ENCODE data around the gene SOX8.
"Not testable (repeated sequence)": the region's sequence is repeated elsewhere in the genome, so short reads cannot be mapped to it uniquely, and the experiment has no call there.

SOX8 gene

DNA sequence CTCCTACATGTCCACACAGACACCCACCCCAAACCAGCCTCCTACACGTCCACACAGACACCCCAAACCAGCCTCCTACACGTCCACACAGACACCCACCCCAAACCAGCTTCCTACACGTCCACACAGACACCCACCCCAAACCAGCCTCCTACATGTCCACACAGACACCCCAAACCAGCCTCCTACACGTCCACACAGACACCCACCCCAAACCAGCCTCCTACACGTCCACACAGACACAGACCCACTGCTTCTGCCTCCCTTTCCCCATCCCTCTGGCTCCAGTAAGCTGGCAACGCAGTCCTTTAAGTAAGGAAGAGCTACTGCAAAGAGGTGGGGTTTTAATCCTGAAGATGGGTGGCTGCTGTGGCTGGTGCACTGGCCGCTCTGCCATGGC, 27.8 kb upstream of the SOX8 start:
- not testable (repeated sequence) for DNase-seq (ENCODE audit: low read depth in 2 of 2)

DNA sequence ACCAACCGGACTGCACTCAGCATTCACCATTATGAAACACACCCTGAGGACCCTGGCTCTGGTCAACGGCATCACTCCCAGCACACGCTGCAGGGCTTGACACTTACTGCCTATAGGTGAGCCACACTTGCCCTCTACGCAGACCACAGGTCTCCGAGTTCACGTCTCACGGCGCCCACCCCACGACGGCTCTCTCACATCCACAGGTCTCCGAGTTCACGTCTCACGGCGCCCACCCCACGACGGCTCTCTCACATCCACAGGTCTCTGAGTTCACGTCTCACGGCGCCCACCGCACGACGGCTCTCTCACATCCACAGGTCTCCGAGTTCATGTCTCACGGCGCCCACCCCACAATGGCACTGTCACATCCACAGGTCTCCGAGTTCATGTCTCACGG, 25.8 kb upstream of the SOX8 start:
- not testable (repeated sequence) for DNase-seq (ENCODE audit: low read depth in 2 of 2)

DNA sequence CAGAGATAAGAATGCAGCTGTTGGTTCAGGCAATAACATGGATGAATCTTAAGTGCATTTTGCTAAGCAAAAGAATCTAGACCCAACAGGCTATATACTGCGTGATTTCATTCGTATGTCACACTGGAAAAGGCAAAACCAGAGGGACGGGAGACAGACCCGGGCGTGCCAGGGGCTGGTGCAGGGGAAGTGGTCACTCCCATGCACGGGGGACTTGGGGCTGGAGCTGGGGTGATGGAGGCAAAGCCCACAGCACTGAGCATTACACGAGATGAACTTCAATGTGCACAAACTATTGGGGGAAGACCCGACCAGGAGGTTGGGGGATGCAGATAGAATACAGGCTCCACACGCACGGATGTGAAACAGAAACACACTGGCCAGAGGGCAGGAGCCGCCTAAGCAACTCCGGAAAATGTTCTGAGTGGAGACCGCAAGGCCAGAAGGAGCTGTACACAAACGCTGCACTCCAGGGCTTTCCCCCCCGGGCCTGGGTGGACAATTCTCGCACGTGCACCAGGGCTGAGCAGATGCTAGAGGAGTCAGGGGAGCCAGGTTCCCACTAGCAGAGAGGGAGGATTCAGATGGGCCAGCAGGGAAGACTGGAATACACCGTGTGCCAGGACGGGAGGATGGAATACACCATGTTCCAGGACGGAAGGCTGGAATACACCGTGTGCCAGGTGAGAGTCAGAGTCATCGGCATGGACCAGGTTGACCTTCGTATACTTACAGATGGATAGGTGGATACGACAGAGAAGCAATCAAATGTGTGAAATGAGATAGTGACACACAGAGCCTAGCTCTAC, 22.1 kb upstream of the SOX8 start:
- no peak for DNase-seq (ENCODE audit: low read depth in 2 of 2)

DNA sequence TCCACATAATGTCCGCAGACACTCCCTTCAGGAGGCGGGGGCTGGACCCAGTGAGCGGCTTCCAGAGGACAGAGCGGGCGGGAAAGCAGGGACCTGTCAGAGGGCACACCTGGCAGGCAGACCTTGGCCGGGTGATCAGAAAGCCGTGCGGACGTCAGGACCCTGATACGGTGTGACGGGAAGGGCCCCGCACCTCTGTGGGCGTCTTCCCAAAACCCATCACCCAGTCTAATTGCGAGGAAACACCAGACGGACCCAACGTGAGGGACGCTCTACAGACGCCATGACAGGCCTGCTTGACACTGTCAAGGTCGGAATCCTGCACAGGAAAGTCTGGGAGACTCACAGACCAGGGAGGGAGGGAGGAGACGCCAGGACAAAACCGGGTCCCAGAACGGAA, 19.2 kb upstream of the SOX8 start:
- DNase-seq (ENCODE audit: low read depth in 2 of 2), result no peak

DNA sequence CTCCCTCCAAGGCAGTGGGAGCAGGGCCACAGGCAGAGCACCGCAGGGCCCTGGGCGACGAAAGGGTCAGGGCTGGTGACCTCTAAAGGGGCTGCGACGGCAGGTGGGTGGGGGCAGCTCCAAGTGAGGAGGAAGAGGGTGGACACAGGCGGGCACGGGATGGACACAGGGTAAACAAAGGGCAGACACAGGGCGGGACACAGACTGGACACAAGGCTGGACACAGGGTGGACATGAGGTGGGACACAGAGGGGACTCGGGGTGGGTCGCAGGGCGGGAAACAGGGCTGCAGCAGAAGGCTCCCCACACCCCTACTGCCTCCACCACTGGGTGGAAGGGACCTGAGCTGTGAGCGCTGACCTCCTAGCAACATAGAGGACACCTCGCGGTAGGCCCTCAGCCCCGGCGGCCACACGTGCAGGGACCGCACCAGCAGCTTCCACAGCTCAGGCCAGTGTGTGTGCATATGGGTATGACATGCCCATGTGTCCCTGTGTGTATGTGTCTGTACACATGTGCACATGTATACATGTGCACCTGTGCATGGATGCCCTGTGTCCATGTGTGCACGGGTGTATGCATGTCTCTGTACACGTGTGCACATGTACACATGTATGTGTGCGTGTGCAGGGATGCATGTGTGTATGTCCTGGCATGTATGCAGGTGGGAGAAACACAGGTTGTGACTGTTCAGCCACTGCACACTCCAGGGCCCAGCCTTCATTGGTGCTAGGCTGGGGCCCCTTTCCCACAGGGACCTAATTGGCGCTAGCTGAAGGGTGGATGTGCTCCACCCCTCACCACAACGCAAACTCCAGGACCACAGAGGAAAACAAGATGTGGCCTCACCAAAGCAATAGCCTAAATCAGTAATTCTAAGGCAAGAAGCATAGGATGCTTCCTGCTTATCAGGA, 18.4 kb upstream of the SOX8 start:
- DNase-seq (ENCODE audit: low read depth in 2 of 2), result no peak

DNA sequence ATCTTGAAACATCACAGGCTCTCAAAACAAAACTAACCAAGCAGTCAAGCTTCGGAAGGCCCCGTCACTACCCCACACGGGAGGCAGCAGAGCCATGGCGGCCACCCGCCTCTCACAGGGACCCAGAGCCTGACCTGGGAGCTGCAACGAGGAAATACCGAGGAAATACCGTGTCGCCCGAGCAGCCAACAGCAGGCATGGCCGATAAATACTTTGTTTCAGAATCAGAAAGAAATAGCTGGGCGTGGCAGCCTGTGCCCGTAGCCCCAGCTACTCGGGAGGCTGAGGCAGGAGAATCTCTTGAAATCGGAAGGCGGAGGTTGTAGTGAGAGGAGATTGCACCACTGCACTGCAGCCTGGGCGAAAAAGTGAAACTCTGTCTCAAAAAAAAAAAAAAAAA, 17.7 kb upstream of the SOX8 start:
- DNase-seq (ENCODE audit: low read depth in 2 of 2), result no peak

DNA sequence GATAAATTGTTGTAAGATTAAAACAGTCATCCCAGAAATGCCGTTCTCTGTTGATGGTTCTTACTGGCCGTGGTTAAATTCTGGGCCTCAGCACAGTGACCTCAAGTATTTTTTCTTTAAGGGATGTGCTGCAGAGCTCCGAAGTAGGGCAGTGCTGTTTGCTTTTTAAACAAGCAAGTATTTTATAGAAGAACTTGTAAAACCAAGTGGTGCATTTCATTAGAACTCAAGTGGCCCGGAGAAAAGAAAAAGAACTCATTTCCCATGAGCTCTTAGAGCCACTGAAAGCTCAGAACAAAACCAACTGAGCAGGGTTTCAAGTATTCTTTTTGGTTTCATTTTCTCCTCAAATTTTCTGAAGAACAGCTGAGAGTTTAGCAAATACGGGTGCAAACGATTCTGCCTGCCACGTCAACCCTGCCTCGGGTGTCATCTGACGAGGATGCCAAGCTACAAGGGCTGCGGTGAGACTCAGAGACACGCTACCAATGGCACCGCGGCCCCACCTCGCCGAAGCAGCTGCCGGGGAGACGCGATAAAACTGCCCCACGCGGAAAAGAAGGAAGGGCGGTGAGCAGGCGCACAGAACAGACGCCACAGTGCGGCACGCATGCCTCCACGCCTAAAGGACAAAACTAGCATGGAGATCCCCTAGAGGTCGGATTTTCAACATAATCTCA, 17.1 kb upstream of the SOX8 start:
- DNase-seq (ENCODE audit: low read depth in 2 of 2), result no peak

DNA sequence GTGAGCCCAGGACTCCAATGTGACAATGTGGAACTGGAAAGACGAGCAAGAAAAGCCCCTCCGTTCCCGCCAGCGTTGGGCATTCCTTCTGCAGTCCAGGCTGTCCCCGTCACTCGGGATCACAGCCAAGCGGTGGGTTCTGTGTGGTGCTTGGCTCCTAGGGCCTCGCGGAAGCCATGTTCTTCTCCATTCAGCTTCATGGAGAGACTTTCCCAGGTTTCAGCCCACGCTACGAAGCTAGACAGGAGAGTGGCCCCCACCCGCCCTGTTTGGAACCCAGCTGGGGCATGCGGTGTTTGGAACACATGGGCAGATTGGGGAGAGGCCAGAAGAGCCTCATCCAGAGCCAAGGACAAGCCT, 16.6 kb upstream of the SOX8 start:
- DNase-seq (ENCODE audit: low read depth in 2 of 2), result no peak

DNA sequence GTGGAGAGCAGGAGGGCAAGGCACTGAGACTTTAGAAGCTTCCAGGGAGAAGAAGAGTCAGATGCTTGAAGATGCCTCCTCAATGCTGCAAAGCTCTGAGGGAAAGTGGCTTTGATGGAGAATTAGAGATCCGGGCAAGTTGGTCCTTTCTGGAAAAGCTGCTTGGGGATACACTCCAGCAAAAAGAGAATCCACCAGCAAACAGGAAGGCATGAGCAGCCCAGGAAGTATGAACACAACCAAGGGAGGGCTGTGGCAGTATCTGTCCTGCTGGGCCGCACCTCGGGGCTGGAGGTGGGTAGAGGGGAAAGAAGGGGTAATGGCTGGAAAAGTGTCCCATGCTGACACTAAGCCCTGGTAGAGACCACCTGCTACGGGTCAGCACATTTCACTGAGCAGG, 16.1 kb upstream of the SOX8 start:
- no peak for DNase-seq (ENCODE audit: low read depth in 2 of 2)

DNA sequence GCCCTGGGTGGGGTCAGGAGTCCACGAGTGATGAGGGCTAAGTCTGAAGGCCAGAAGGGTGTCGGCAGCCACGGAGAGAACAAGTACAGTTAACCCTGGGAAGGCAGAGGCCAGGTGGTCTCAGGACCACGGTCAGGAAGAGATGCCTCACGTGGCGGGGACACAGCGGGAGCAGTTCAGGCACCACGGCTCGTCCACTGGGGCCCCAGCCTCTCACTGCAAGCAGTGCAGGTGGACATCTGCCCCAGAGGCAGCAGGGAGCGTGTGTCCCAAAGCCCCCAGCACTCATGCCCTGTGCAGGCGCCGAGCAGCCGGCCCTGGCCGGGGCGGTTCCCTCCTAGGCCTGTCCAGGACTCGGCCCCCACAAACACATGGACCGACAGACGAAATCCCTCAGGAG, 15.5 kb upstream of the SOX8 start:
- no peak for DNase-seq (ENCODE audit: low read depth in 2 of 2)

DNA sequence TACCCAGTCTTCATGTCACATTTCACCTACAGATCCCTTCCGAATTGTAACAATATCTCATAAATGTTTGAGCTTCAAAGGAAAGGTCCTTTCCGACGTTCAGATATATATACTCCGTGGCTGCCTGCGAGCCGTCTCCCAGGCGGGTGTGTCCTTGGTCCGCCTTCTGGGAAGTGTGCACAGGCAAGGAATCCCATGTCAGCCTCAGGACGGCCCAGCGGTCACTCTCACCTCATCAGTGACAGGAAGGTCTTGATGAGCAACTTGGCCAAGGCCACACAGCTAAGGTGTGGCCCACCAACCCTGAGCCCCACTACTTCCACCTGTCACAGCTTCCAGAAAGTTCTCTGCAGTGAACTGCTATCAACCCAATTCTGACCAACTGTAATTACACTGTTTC, 15.1 kb upstream of the SOX8 start:
- DNase-seq (ENCODE audit: low read depth in 2 of 2), result no peak

DNA sequence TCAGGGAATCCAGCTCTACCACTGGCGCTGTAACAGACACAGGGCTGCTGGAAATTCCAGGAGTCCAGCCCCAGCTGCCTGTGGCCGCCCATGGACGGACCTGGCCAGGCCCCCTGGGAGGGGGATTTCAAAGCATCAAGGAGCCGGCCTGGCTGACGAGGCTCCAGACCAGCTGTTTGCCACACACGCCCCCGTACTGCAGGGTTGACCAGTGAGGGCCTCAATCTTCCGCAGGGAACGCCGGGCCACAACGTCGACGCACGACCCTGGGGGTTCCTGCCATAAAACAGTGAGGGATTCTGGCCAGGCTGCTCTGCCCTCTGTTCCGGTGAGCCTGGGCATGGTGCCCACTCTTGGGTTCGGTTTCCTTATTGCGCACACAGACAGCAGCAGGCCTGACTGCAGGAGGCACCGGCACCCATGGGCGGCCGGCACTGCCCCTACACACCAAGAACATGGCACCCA, 14.5 kb upstream of the SOX8 start:
- no peak for DNase-seq (ENCODE audit: low read depth in 2 of 2)

DNA sequence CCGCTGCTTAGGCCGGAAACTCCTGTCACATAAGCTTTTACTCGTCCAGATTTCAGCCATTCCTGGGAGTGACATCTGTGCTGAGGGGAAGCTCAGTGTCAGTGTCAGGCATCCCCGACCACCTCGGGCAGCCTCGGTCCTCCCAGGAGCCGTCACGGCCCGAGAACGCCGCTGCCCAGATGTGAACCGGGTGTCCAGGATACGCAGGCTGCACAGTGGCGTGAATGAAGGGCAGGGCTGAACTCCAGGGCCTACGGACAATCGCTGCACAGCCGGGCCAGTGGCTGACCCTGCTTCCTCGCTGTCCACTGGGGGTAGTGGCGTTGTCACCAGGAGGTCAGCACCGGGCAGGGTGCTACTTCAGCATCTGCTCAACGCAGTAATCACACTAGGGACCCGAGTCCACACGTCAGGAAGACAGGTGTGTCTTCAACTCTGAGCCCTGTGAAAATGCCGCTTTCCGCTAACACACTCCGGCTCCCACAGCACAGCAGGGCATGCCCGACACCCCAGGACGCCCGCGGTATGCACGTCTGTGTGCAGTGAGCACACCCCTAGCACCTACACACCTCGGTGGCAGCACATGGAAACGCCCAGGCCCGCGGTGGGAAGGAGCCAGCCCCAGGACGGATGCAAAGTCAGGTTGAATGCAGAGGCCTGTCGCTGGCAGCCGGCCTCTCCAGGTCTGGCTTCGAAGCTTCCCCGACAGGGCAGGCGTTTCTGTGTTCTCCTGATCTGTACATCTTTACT, 13.8 kb upstream of the SOX8 start:
- DNase-seq (ENCODE audit: low read depth in 2 of 2), result no peak

DNA sequence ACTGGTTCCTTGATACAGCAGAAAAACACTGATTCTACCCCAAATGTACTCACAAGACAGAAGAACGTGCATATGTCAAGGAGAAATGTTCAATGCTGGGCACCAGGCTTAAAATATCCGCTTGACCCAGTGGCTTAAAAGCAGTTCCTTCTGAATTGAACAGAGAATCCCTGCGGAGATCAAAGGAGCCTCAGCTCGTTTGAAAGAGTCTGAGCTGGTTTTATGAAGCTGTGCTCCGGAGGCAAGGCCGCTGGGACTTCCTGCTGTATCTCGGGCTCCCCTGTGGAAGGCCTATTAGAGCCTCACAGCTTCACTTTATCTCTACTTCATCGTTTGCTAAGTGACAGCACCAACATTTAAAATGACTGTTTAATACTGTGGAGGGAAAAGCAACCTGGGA, 12.9 kb upstream of the SOX8 start:
- no peak for DNase-seq (ENCODE audit: low read depth in 2 of 2)

DNA sequence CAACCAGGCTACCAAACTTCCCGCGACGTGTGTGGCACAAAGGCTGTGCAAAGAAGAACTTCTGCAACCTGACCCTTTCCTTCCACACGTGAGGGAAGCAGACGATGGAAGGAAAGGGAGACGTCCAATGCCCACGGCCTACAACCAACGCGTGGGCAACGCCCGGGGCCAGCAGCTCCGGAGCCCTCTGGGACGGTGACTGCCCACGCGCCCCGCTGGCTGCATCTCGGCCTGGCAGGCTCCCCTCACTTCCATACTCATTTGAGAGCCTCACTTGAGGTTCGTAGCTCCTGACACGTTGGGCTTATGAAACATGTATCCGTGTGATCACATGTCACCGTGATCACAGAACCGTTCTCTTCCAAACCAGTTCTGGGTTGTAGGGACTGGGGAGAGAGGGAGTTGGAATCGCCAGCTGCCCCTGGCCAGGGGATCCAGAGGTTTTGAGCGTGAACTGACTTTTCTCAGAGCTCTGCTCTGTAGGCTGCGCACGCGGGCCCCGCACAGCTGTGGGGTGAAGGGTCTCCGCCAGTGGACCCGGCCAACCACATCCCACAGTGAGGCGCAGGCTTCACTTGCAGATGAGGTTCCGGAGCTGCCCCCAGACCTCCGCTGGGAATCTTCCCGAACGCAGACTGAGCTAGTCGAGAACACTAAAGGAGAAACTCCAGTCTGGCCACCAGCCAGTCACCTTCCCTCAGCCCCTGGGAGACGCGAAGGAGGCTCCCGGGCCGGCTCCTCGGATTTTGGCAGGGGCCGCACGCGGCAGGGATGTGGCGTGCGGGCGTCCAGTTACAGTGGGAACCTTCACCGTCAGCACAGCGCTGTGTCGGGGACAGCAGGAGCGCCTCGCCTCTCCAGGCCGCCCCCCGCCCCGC, 11.8 kb upstream of the SOX8 start:
- DNase-seq (ENCODE audit: low read depth in 2 of 2), result no peak

DNA sequence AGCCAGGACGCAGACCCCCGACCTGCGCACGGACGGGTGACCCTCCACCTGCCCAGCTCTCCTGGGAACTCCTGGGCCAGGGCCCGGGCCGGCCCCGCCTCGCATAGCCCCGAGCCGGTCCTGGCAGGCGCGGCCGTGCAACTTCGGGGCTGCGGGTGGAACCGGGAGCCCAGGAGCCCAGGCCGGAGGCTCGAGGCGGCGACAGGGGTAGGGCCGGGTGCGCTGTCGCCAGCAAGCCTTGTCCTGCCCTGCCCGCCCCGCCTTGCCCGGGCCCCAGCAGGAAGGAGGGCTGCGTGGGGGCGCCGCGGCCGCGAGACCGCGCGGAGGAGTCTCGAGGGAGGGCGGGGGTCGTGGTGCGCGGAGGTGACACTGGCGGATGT, 11.2 kb upstream of the SOX8 start:
- no peak for DNase-seq (ENCODE audit: low read depth in 2 of 2)

DNA sequence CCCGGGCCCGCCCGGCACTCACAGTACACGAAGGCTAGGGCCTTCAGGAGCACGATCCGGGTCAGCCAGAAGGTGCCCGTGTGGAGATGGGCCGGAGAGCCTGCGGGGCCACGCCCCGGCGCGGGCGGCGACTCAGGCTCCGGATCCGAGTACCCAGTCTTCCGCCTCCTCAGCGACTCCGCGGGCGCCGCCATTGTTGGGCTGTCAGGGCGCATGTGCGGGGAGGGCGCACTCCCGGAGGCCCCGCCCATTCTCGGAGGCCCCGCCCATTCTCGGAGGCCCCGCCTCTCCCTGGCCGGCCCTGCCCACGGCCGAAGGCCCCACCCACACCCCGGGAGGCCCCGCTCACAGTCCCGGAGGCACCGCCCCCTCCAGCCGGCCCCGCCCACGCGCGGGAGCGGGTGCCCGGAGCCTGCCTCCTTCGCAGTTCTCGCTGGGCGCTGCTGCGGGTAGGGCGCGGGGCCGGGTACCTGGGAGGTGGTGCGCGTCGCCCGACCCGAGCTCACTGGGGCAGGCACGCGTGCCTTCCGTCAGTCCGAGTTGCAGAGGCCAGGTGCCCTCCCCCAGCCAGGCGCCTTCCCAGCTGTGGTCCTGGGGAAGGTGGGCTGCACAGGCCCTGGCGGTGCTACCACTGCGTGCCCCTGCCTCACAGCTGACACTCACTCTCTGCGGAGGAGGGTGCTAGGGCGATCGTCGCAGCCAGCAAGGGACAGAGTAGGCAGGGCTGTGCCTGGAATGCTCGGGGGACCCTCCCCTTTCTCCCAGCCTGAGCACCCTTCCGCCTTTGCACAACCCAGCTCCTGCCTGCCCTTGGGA, 10.6 kb upstream of the SOX8 start, which contains the start of gene LMF1:
Gene LMF1, minus strand, starts transcription at position 219 of the 816 bp plus-strand sequence. Its CDS starts 4 bp downstream, at position 215.
- DNase-seq (ENCODE audit: low read depth in 2 of 2), result peak; percentile 89

DNA sequence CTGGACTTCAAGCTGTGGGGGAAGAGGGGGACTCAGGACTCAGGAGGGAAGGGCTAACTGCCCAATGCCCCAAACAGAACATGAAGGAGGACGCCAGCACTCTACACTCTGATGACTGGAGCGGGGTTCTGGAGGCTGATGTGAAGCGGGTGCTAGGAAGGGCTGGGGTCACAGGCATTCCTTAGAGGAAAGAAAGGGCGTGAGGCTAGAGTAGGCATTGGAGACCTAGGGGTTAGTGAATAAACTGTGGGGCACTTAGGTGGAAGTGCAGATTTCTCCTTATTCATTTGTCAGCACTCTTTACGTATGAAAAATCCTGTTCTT, 10.0 kb upstream of the SOX8 start:
- no peak for DNase-seq (ENCODE audit: low read depth in 2 of 2)

DNA sequence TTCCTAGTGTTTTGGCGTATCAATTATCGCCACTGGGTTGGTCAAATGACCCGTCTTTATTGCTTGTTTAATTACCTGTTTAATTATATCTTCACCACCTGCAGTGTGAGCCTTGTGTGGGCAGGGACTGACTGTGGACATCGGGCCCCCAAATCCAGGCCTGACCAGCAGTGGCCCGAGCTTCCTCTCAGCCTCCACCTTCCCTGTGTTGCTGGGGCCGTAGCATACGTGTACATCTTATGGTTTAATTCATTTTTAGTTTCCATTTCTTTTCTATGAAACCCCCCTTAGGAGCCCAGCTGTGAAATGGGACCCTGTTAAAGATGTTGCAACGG, 9.6 kb upstream of the SOX8 start:
- DNase-seq (ENCODE audit: low read depth in 2 of 2), result no peak
